HEK293T (cell line): ENCODE results near the gene APLN.

Experiments used
- CTCF ChIA-PET: fragments of 350-600 bp; formaldehyde crosslinking; extraction: SDS; loops from one replicate; lab custom pipeline; 2021; ENCODE audit warnings: antibody characterized with exemption, inconsistent platforms; lab: Yijun Ruan, JAX
- POLR2A ChIA-PET: fragments of 350-600 bp; formaldehyde crosslinking; extraction: SDS; loops from one replicate; lab custom pipeline; 2020; ENCODE audit warnings: antibody characterized with exemption, inconsistent platforms; lab: Yijun Ruan, JAX
- DNase-seq: peaks from one replicate; pipeline ENCODE4 v3.0.0; 2012; ENCODE audit warnings: mixed read lengths; ENCODE audit errors: extremely low spot score
- ARNT ChIP-seq: fragments of 450-650 bp; IDR thresholded peaks from 2 replicates; pipeline ENCODE4 v1.6.1; 2017; ENCODE audit warnings: mild to moderate bottlenecking
- BHLHE40 ChIP-seq: fragments of 450-650 bp; IDR thresholded peaks from 2 replicates; pipeline ENCODE4 v1.6.1; 2016; ENCODE audit warnings: mild to moderate bottlenecking, moderate library complexity, borderline replicate concordance
- CTBP1 ChIP-seq: fragments of 450-650 bp; IDR thresholded peaks from 2 replicates; pipeline ENCODE4 v1.6.1; 2016; ENCODE audit warnings: borderline replicate concordance
- ELF4 ChIP-seq: fragments of 450-650 bp; IDR thresholded peaks from 2 replicates; pipeline ENCODE4 v1.6.1; 2017; ENCODE audit warnings: antibody characterized with exemption
- FOXA1 ChIP-seq: fragments of 450-650 bp; IDR thresholded peaks from 2 replicates; pipeline ENCODE4 v1.6.1; 2016; ENCODE audit warnings: mild to moderate bottlenecking
- FOXK2 ChIP-seq: fragments of 450-650 bp; IDR thresholded peaks from 2 replicates; pipeline ENCODE4 v1.6.1; 2016; ENCODE audit warnings: mild to moderate bottlenecking
- FOXM1 ChIP-seq: fragments of 450-650 bp; IDR thresholded peaks from 2 replicates; pipeline ENCODE4 v1.6.1; 2017; ENCODE audit warnings: mild to moderate bottlenecking, borderline replicate concordance
- HDGF ChIP-seq: fragments of 450-650 bp; IDR thresholded peaks from 2 replicates; pipeline ENCODE4 v1.6.1; 2017; ENCODE audit warnings: antibody characterized with exemption, borderline replicate concordance
- L3MBTL2 ChIP-seq: fragments of 450-650 bp; conservative IDR thresholded peaks from 2 replicates; pipeline ENCODE4 v1.6.1; 2016; ENCODE audit warnings: mild to moderate bottlenecking
- LEF1 ChIP-seq: fragments of 450-650 bp; IDR thresholded peaks from 2 replicates; pipeline ENCODE4 v1.6.1; 2017; ENCODE audit warnings: mild to moderate bottlenecking, borderline replicate concordance
- NFRKB ChIP-seq: fragments of 450-650 bp; IDR thresholded peaks from 2 replicates; pipeline ENCODE4 v1.6.1; 2016; ENCODE audit warnings: mild to moderate bottlenecking, moderate library complexity
- PKNOX1 ChIP-seq: fragments of 450-650 bp; IDR thresholded peaks from 2 replicates; pipeline ENCODE4 v1.6.1; 2016
- SP1 ChIP-seq: fragments of 450-650 bp; IDR thresholded peaks from 2 replicates; pipeline ENCODE4 v1.6.1; 2017
- SUZ12 ChIP-seq: fragments of 450-650 bp; IDR thresholded peaks from 2 replicates; pipeline ENCODE4 v1.6.1; 2016; ENCODE audit warnings: mild to moderate bottlenecking
- TARDBP ChIP-seq: fragments of 450-650 bp; IDR thresholded peaks from 2 replicates; pipeline ENCODE4 v1.6.1; 2016
- ZNF384 ChIP-seq: fragments of 450-650 bp; IDR thresholded peaks from 2 replicates; pipeline ENCODE4 v1.6.1; 2016

APLN gene

GRCh38 chrX:129651756-129652564, 2.8 kb downstream of the APLN start:
- no peak for TF ChIP-seq HDGF
- no peak for TF ChIP-seq SP1
- no peak for TF ChIP-seq SUZ12
- no peak for TF ChIP-seq PKNOX1
- no peak for TF ChIP-seq ELF4
- no peak for TF ChIP-seq NFRKB
- TF ChIP-seq CTBP1 = no peak
- no peak for TF ChIP-seq ZNF384
- no peak for TF ChIP-seq ARNT
- POLR2A ChIA-PET = no interaction called here
- CTCF ChIA-PET = interaction anchor here (1.1 kb wide), 1 partner anchor 75 kb away, joined by 5 read pairs; no protein-coding TSS in a partner anchor
- DNase-seq = no peak

GRCh38 chrX:129650821-129651510, 3.8 kb downstream of the APLN start:
- POLR2A ChIA-PET = no interaction called here
- CTCF ChIA-PET = interaction anchor here (1.1 kb wide), 2 partner anchors 15 to 76 kb away, joined by 4 to 5 read pairs; no protein-coding TSS in a partner anchor
- DNase-seq = no peak
- TF ChIP-seq FOXA1 = no peak
- TF ChIP-seq ELF4 = no peak
- TF ChIP-seq TARDBP = no peak
- no peak for TF ChIP-seq BHLHE40
- no peak for TF ChIP-seq NFRKB

GRCh38 chrX:129650183-129650689, 4.5 kb downstream of the APLN start:
- no peak for TF ChIP-seq PKNOX1
- TF ChIP-seq SUZ12 = no peak
- no peak for TF ChIP-seq BHLHE40
- no peak for TF ChIP-seq CTBP1
- TF ChIP-seq FOXK2 = no peak
- TF ChIP-seq FOXM1 = no peak
- no peak for TF ChIP-seq L3MBTL2
- no peak for TF ChIP-seq SP1
- TF ChIP-seq FOXA1 = no peak
- TF ChIP-seq LEF1 = no peak
- TF ChIP-seq ZNF384 = no peak
- no peak for TF ChIP-seq ARNT
- no peak for TF ChIP-seq ELF4
- TF ChIP-seq TARDBP = no peak
- TF ChIP-seq NFRKB = no peak
- DNase-seq = no peak
- POLR2A ChIA-PET = no interaction called here
- CTCF ChIA-PET = interaction anchor here (1.1 kb wide), 1 partner anchor 14 kb away, joined by 4 read pairs; no protein-coding TSS in a partner anchor

GRCh38 chrX:129649268-129650182, 5.2 kb downstream of the APLN start:
- ChIA-PET POLR2A (no interaction called here), CTCF (no interaction called here)
- TF ChIP-seq HDGF = no peak
- TF ChIP-seq L3MBTL2 = no peak
- TF ChIP-seq ELF4 = no peak
- TF ChIP-seq FOXK2 = no peak
- DNase-seq = no peak

- CTCF ChIA-PET = no interaction called here
- TF ChIP-seq FOXA1 (no peak), FOXK2 (no peak), ZNF384 (no peak), BHLHE40 (no peak), TARDBP (no peak), HDGF (no peak), L3MBTL2 (no peak), PKNOX1 (no peak), SP1 (no peak), NFRKB (no peak), ARNT (no peak), SUZ12 (no peak)
- no peak for DNase-seq
- POLR2A ChIA-PET = no interaction called here
Observed at GRCh38 chrX:129648514-129649267, 6.1 kb downstream of the APLN start.
